ENCODE results near the gene FLRT1.

- TF ChIP-seq CTCF (IDR thresholded peaks at IDR 0.05), result no peak
- no peak for TF ChIP-seq POLR2A (IDR thresholded peaks at IDR 0.05)
Observed at GRCh38 chr11:64072871-64073270, 37.1 kb downstream of the FLRT1 start.

All from thyroid gland (tissue), 4 donors.